ENCODE results near the gene CCDC146.

Gene CCDC146

DNA sequence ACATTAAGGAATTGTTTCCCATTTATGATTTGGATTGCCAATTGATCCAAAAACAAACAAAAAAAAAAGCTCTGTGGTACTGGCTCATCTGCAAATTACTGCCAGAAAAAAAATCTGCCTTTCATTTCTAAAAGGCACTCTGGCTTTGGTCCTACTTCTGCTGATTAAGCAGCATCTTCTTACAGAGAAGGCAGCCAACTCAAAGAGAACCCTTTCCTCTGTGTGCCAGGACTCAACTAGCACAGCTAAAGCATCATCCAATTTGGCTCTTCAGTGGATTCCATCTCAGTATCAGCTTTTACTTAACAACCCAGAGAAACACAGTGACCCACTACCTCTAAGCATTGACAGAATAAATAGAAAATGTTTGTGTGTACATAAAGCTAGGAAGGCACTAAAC, 213.2 kb downstream of the CCDC146 start:
- DNase-seq: no peak

DNA sequence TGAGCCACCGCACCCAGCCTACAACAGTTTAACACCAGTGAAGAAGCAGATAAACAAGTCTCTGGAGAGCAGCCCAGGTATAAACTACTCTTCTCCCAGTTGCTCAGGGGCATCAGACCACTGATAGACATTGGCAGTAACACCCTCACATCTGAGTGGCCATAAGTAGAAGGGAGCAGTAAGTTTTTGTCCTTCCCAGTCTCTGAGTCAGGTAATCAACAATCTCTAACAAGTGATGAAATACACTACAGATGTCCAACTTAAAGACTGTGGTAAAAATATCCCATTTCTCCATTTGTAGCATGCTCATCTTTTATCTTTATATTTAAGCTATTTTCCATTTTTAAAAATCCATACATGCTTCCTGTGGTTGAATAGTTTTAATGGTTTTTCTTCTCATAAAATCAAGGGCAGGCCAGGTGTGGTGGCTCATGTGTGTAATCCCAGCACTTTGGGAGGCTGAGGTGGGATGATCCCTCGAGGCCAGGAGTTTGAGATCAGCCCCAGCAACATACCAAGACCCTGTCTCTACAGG, 215.1 kb downstream of the CCDC146 start:
- no peak for DNase-seq

DNA sequence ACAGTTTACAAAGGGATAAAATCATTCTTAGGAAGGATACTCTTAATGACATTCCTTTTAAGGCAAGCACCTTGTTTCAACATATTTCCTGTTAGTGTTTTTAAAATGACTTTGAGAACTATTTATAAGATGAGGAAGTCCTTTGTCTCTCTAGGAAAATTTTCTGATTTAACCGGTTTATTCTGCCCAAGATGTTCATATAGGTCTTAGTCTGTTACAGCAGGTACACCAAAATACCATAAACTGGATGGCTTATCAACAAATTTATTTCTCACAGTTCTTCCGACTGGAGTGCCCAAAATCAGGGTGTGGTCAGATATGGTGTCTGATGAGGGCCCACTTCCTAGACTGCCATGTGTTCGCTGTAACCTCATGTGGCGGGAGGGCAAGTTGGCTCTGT, 215.8 kb downstream of the CCDC146 start:
- no peak for DNase-seq

DNA sequence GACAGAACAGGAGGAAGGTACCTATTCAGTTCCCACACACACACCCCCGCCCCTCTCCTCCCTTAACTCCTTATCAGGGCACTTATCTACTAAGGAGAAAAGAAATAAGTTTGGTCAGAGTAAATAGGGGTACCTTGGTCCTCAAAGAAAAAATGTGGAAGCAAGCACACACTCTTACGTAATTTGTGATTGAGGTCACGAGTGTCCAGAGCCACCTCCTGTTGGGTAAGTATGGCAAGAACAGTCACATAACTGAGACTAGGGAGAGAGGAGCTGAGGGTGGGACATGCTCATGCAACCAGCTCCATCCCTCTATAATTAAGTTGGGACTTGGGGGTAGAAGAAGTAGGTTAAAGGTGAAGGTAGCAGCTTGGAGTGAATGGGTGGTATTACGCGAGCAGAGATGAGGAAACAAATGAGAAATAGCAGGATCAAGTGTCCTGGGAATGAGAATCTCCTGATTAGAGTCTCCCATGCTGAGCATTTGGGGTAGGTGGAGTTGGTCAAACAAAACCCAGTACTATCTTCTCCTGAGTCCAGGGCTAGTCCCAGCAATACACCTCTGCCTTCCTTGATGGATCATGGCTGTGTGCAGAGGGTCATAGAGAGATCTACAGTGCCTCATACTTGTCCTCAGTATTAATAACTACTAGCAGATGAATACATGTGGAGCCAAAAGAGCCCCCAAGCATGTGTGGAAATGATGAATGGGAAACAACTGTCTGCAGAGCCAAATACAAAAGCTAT, 216.6 kb downstream of the CCDC146 start:
- peak; percentile 3 for DNase-seq

DNA sequence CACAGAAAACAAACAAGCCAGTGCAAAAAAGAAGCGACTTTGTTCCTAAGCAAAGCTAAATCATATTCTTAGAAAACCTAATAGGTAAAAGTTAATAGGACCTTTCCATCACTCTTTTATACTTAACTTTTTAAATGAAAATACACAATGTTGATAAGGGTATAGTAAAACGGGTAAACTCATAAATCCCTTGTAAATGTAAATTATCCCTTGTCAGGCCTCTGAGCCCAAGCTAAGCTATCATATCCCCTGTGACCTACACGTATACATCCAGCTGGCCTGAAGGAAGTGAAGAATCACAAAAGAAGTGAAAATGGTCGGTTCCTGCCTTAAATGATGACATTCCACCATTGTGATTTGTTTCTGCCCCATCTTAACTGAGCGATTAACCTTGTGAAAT, 217.3 kb downstream of the CCDC146 start:
- DNase-seq: no peak
